ENCODE results near the gene ZHX3. TPM values are rescaled to one million over a fixed set of nuclear protein-coding genes. Genes with fewer than 3 reads are reported as not detected.

The ZHX3 gene
- total RNA-seq, 1 donor from 2014 or later, result 14.5 TPM

GRCh38 chr20:41155261-41155660 is 162.3 kb downstream of the ZHX3 start:
- no peaks in the 10 kb centered on the region for H3K27me3 ChIP-seq (ENCODE audit: control insufficient read depth, insufficient read depth, low read length)
- no peak overlapping the region for H3K4me3 ChIP-seq (ENCODE audit: low read depth, low read length)
- peaks cover 6% of the 10 kb centered on the region for H3K36me3 ChIP-seq (ENCODE audit: control insufficient read depth, insufficient read depth, low read length)
- TF ChIP-seq CTCF (IDR thresholded peaks at IDR 0.05; ENCODE audit: insufficient read depth, low read length, severe bottlenecking), result no peak
- FAIRE-seq (no peak), DNase-seq (ENCODE audit: low read depth) (no peak)

GRCh38 chr20:41154436-41155176 is 162.9 kb downstream of the ZHX3 start:
- TF ChIP-seq CTCF (IDR thresholded peaks at IDR 0.05; ENCODE audit: insufficient read depth, low read length, severe bottlenecking), result no peak
- Histone ChIP-seq H3K27me3 (ENCODE audit: control insufficient read depth, insufficient read depth, low read length) (no peaks in the 10 kb centered on the region), H3K36me3 (ENCODE audit: control insufficient read depth, insufficient read depth, low read length) (no peaks in the 10 kb centered on the region), H3K4me3 (ENCODE audit: low read depth, low read length) (no peak overlapping the region)
- no peak for FAIRE-seq
- no peak for DNase-seq (ENCODE audit: low read depth)

DNA sequence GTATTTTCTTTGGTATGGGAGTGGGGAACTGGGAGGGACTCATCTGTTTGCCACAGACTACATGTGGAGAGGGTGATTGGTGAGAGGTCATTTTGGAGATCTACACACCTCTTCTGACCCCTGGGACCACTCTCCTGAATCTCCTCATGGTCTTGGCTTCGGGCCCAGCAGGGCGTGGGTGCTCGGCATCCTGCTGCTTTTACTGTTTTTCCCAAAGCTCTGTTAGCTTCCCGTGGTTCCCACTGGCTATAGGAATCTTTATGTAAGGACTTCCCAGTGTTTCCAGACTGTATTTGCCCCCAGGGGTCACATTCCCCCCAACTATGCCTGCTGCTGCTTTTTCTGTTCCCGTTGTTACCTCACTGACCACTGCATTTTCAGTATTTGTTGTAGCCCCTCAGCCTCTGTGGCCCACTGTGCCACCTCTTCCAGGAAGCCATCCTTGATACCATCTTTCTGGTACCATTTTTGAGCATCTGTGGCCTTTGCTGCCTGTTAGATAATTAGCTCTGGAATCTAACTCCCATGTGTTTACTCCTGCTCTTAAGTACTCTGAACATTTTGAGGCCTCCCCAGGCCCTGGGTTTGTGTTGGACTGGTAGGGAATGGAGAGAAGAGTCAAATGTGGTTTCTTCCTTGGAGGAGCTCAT is 165.3 kb downstream of the ZHX3 start:
- no peaks in the 10 kb centered on the region for H3K27me3 ChIP-seq (ENCODE audit: control insufficient read depth, insufficient read depth, low read length)
- no peak overlapping the region for H3K4me3 ChIP-seq (ENCODE audit: low read depth, low read length)
- FAIRE-seq (no peak), DNase-seq (ENCODE audit: low read depth) (no peak)
- no peak for TF ChIP-seq CTCF (IDR thresholded peaks at IDR 0.05; ENCODE audit: insufficient read depth, low read length, severe bottlenecking)
- no peaks in the 10 kb centered on the region for H3K36me3 ChIP-seq (ENCODE audit: control insufficient read depth, insufficient read depth, low read length)

GRCh38 chr20:41151134-41151869 is 166.2 kb downstream of the ZHX3 start:
- Histone ChIP-seq H3K36me3 (ENCODE audit: control insufficient read depth, insufficient read depth, low read length) (no peaks in the 10 kb centered on the region), H3K4me3 (ENCODE audit: low read depth, low read length) (no peak overlapping the region), H3K27me3 (ENCODE audit: control insufficient read depth, insufficient read depth, low read length) (no peaks in the 10 kb centered on the region)
- no peak for FAIRE-seq
- no peak for DNase-seq (ENCODE audit: low read depth)
- no peak for TF ChIP-seq CTCF (IDR thresholded peaks at IDR 0.05; ENCODE audit: insufficient read depth, low read length, severe bottlenecking)

- TF ChIP-seq CTCF (IDR thresholded peaks at IDR 0.05; ENCODE audit: insufficient read depth, low read length, severe bottlenecking), result no peak
- FAIRE-seq (no peak), DNase-seq (ENCODE audit: low read depth) (no peak)
- Histone ChIP-seq H3K36me3 (ENCODE audit: control insufficient read depth, insufficient read depth, low read length) (no peaks in the 10 kb centered on the region), H3K4me3 (ENCODE audit: low read depth, low read length) (no peak overlapping the region), H3K27me3 (ENCODE audit: control insufficient read depth, insufficient read depth, low read length) (no peaks in the 10 kb centered on the region)
Measured at GRCh38 chr20:41150664-41151063, 166.9 kb downstream of the ZHX3 start.
